GM19193 (cell line): ENCODE data around the gene MND1.

Experiments used
- POLR2A ChIP-seq: IDR thresholded peaks from 4 replicates; pipeline ENCODE4 v1.6.1; 2011; ENCODE audit not compliant: insufficient read depth, insufficient read length; ENCODE audit errors: extremely low read depth

MND1 gene

DNA sequence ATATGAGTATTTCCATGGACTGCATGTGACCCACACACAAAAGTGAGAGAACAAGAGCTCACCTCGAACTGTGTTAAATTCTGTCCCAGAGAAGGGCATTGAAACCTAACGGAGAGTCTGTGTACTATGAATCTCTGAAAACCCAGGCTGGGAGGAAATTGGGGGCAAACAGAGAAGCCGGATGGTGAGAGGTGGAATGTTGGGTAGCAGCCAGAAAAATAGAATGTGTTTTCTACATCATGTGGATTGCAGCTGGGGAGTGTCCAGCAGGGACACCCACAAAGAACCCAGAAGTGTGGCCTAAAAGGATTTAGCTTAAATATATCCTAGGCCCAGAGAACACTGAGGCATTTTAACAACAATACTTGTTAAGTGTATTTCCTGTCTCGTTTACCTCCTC, 38.6 kb downstream of the MND1 start:
- no peak for TF ChIP-seq POLR2A

GRCh38 chr4:153384160-153384559, 39.7 kb downstream of the MND1 start:
- TF ChIP-seq POLR2A: no peak

- TF ChIP-seq POLR2A: no peak
These were observed 41.3 kb downstream of the MND1 start for GRCh38 chr4:153385784-153386183.

- no peak for TF ChIP-seq POLR2A
These were observed 43.5 kb downstream of the MND1 start for GRCh38 chr4:153387981-153388380.

- no peak for TF ChIP-seq POLR2A
These were observed 48.9 kb downstream of the MND1 start for GRCh38 chr4:153393397-153393796.

- no peak for TF ChIP-seq POLR2A
These were observed 50.5 kb downstream of the MND1 start for GRCh38 chr4:153394945-153395344.

- no peak for TF ChIP-seq POLR2A
These were observed 54.2 kb downstream of the MND1 start for GRCh38 chr4:153398713-153399112.

GRCh38 chr4:153399358-153399757, 54.9 kb downstream of the MND1 start:
- TF ChIP-seq POLR2A: no peak

- no peak for TF ChIP-seq POLR2A
These were observed 57.0 kb downstream of the MND1 start for GRCh38 chr4:153401501-153401900.

GRCh38 chr4:153402366-153402765, 57.9 kb downstream of the MND1 start:
- TF ChIP-seq POLR2A: no peak

GRCh38 chr4:153403726-153404125, 59.2 kb downstream of the MND1 start:
- no peak for TF ChIP-seq POLR2A

GRCh38 chr4:153407906-153408305, 63.4 kb downstream of the MND1 start:
- TF ChIP-seq POLR2A: no peak

GRCh38 chr4:153408932-153409331, 64.4 kb downstream of the MND1 start:
- no peak for TF ChIP-seq POLR2A

DNA sequence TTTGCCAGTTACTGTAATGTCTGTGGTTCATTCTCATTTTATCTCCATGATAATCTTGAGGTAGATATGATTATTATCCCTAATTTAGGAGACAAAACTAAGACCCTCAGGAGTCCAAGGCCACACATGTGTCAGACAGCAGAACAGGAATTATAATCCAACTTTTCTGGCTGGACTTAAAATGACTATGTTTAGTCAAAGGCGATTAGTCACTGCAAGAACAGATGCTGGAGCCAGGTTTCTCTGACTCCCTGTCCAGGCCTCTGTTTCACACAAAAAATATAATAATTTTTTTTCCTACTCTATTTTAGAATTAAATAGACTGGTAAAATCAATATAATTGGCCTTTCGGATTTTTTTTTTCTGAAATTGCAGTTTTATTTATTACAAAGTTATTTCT, 64.9 kb downstream of the MND1 start:
- no peak for TF ChIP-seq POLR2A

DNA sequence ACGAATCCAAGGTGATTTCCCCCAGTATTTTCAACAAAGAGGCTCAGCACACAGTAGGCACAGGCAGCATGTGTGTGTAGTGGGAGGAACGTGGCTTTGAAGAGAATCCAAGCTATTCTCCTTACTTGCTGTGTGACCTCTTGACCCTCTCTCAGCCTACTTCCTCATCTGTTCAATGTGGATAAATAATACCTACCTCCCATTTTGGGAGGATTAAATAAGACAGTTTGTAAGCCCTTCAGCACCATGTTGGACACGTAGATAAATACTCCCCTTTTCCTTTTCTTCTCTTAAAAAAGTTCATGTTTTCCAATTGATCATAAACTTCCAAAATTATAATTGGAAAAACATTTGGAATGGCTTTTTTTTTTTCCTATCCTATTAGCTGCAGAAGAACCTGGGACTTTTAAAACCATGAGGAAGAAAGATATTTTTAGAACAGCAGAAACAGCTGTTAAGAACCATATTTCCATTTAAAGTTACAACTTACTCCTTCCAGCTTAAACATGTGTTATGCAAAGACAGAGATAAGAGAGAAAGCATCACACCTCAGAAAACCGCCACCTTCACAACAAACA, 65.5 kb downstream of the MND1 start:
- TF ChIP-seq POLR2A: no peak

DNA sequence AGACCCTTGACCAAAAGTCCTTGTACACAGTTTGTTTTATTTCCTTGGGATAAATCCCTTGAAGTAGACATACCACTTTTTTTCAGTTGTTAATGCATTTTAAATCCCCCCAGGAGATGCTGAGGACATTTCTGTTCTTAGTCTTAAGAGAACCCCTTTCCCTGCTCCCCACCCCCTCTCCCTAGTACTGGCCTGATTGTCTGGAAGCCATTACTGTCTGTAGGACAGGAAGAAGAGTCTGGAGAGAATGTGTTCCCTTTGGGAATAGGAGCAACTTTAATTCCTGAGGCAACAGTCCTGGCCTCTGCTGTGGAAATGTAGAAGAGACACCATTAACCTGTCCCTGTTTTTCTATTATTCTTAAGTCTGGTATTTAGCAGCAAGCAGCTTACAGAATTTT, 69.4 kb downstream of the MND1 start:
- TF ChIP-seq POLR2A: no peak

GRCh38 chr4:153418121-153418520, 73.6 kb downstream of the MND1 start:
- TF ChIP-seq POLR2A: no peak

DNA sequence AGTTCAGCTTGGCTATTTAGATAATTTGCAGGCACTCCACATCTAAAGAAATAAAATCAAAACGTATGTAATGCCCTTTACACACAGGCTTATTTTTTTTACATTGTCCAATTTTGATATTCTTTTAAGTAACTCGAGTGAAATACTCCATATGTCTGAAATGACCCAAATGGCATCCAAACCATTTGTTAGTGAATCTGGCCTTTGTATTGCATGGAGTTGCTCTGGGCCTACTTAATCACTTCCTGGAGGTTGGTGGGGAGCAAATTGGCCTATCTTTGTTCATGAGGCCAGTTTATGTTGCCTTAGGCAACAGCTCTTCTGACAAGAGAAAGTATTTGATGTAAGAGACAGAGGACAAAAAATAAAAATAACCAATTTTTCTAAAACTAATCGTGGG, 74.1 kb downstream of the MND1 start:
- TF ChIP-seq POLR2A: no peak

GRCh38 chr4:153419029-153419428, 74.5 kb downstream of the MND1 start:
- no peak for TF ChIP-seq POLR2A
